HepG2 (cell line): ENCODE measurements around the gene ZNF860. TPM values are rescaled to one million over a fixed set of nuclear protein-coding genes. Genes with fewer than 3 reads are reported as not detected.
A peak's percentile ranks its signal among the peaks of the same experiment; 100 is the strongest.

Experiments
- BCL6 ChIP-seq: IDR thresholded peaks from 2 replicates; pipeline ENCODE4 v1.6.1; 2016; ENCODE audit warnings: missing genetic modification reagents, missing compliant biosample characterization
- CEBPG ChIP-seq: IDR thresholded peaks from 2 replicates; pipeline ENCODE4 v1.6.1; 2016
- CHD4 ChIP-seq: fragments of 200-600 bp; sonication (generic); IDR thresholded peaks from 2 replicates; pipeline ENCODE4 v1.7.0; 2017; ENCODE audit warnings: mild to moderate bottlenecking, low read length, borderline replicate concordance
- CREM ChIP-seq, 2 experiments: sonication (generic) in 1 of 2; formaldehyde crosslinking in 1 of 2; IDR thresholded peaks; 2 replicates each; pipeline versions ENCODE4 v1.4.0 to v1.6.1; 2016 to 2020; ENCODE audit warnings: antibody characterized with exemption in 1 of 2, mild to moderate bottlenecking in 1 of 2, missing genetic modification reagents in 1 of 2
- FOXK1 ChIP-seq: sonication (generic); formaldehyde crosslinking; IDR thresholded peaks from 2 replicates; pipeline ENCODE4 v1.4.0; 2020; ENCODE audit warnings: low read depth, missing genetic modification reagents, borderline replicate concordance
- KLF16 ChIP-seq, 2 experiments: sonication (generic) in 1 of 2; formaldehyde crosslinking in 1 of 2; IDR thresholded peaks; 2 replicates each; pipeline versions ENCODE4 v1.6.1 to v1.8.0; 2016 to 2023; ENCODE audit warnings: missing genetic modification reagents in 2 of 2, missing compliant biosample characterization in 1 of 2
- MLLT10 ChIP-seq: sonication (generic); formaldehyde crosslinking; IDR thresholded peaks from 2 replicates; pipeline ENCODE4 v1.4.0; 2020; ENCODE audit warnings: missing genetic modification reagents
- SOX13 ChIP-seq, 3 experiments: fragments of 450-650 bp in 1 of 3; sonication (generic) in 1 of 3; formaldehyde crosslinking in 1 of 3; IDR thresholded peaks in 2 of 3; conservative IDR thresholded peaks in 1 of 3; 2 replicates each; pipeline versions ENCODE4 v1.5.0 to v1.6.1; 2016 to 2020; ENCODE audit warnings: antibody characterized with exemption in 1 of 3, mild to moderate bottlenecking in 1 of 3, missing compliant biosample characterization in 1 of 3, missing genetic modification reagents in 1 of 3, moderate library complexity in 1 of 3
- XRCC5 ChIP-seq: fragments of 200-400 bp; formaldehyde crosslinking; optimal IDR thresholded peaks from 2 replicates; pipeline ENCODE3; 2017; ENCODE audit warnings: mild to moderate bottlenecking, low read length
- ZNF101 ChIP-seq: sonication (generic); formaldehyde crosslinking; IDR thresholded peaks from 2 replicates; pipeline ENCODE4 v1.4.0; 2020; ENCODE audit warnings: mild to moderate bottlenecking, low read depth, missing genetic modification reagents, borderline replicate concordance
- ZNF607 ChIP-seq: sonication (generic); formaldehyde crosslinking; IDR thresholded peaks from 2 replicates; pipeline ENCODE4 v1.5.1; 2020; ENCODE audit warnings: missing genetic modification reagents, mild to moderate bottlenecking, borderline replicate concordance
- polyA plus RNA-seq, 8 experiments: library from polyadenylated mRNA; depleted of rRNA in 3 of 8; stranded (reverse) in 7 of 8; unstranded in 1 of 8; fragments of >200 nt; fragmentation: Illumina TruSeq in 4 of 8; extraction: Trizol in 4 of 8; gene quantifications; 2 replicates each; pipeline versions ENCODE4 v1.2.1 to v1.2.3, GENCODE V29; 2011 to 2016; ENCODE audit warnings: low read depth in 4 of 8, missing spikeins in 1 of 8, mixed read lengths in 1 of 8; ENCODE audit not compliant: insufficient read depth in 1 of 8
- total RNA-seq, 5 experiments: library from RNA; depleted of rRNA; stranded (reverse); fragments of >200 nt; fragmentation: Illumina TruSeq; extraction: Trizol; gene quantifications; 2 replicates each; pipeline ENCODE4 v1.2.3, GENCODE V29; 2016; ENCODE audit warnings: low read depth in 1 of 5
- TF ChIP-seq, protein P1 (sequence below): sonication (generic); formaldehyde crosslinking; IDR thresholded peaks from 2 replicates; pipeline ENCODE4 v1.5.0; 2020; ENCODE audit warnings: mild to moderate bottlenecking, missing genetic modification reagents
- TF ChIP-seq, protein P2 (sequence below): sonication (generic); formaldehyde crosslinking; conservative IDR thresholded peaks from 2 replicates; pipeline ENCODE4 v1.4.0; 2020; ENCODE audit warnings: missing genetic modification reagents
- TF ChIP-seq, protein P3 (sequence below): IDR thresholded peaks from 2 replicates; pipeline ENCODE4 v1.4.0; 2020; ENCODE audit warnings: mild to moderate bottlenecking, missing genetic modification reagents
- TF ChIP-seq, protein P4 (sequence below): sonication (generic); formaldehyde crosslinking; IDR thresholded peaks from 2 replicates; pipeline ENCODE4 v1.9.0; 2021; ENCODE audit warnings: missing genetic modification reagents, mild to moderate bottlenecking, borderline replicate concordance
- TF ChIP-seq, protein P5 (sequence below): sonication (generic); formaldehyde crosslinking; IDR thresholded peaks from 2 replicates; pipeline ENCODE4 v1.5.0; 2020; ENCODE audit warnings: mild to moderate bottlenecking, missing genetic modification reagents

The ZNF860 gene
- total and polyA plus RNA-seq, 2 of the 13 experiments (the other 11 are each of a cell fraction or from before 2014, with no cell fraction given): 0.55 to 0.73 TPM

DNA sequence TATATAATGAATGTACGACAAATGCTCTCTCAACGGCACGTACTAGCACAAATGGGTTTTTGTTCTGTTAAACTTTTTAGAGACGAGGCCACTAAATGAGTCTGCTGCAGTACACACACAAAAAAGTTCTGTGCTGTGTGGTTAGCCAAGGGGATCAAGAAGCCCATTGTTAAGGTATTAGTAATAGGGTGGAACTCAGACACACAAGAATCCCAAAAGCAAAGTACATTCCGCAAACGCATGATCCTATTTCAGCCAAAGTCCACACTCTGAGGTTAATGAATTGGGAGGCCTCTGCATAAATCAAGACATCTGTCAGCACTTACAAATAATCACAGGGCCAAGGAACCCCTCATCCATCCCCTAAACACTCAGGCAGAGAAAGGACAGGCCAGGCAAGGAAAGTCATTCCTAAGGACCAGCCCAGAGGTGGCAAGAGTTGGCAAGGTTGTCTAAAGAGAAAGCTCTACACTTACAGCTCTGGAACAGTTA is 12.6 kb upstream of the ZNF860 start (continued):
- TF ChIP-seq SOX13 (IDR thresholded peaks at IDR 0.05) (peak; percentile 76), SOX13 (CRISPR knock-in tag; conservative IDR thresholded peaks at IDR 0.05 in 1 of 2, IDR thresholded peaks at IDR 0.05 in 1 of 2) (peak in 1 of 2 experiments; percentile 93; a peak in 2 of 4 replicates), BCL6 (CRISPR knock-in tag) (peak; percentile 35; the same call in 1 of the 2 replicates), XRCC5 (peak; percentile 36), KLF16 (CRISPR knock-in tag; IDR thresholded peaks at IDR 0.05) (no peak), CHD4 (no peak; the same call in 1 of the 2 replicates), MLLT10 (no peak), ZNF101 (CRISPR knock-in tag) (no peak), ZNF607 (CRISPR knock-in tag) (no peak), FOXK1 (CRISPR knock-in tag) (no peak), CREM (IDR thresholded peaks at IDR 0.05) (peak; percentile 60; the same call in 1 of the 2 replicates), CREM (CRISPR knock-in tag; IDR thresholded peaks at IDR 0.05) (no peak), CEBPG (CRISPR knock-in tag) (peak; percentile 42)
- TF ChIP-seq, protein P1, sequence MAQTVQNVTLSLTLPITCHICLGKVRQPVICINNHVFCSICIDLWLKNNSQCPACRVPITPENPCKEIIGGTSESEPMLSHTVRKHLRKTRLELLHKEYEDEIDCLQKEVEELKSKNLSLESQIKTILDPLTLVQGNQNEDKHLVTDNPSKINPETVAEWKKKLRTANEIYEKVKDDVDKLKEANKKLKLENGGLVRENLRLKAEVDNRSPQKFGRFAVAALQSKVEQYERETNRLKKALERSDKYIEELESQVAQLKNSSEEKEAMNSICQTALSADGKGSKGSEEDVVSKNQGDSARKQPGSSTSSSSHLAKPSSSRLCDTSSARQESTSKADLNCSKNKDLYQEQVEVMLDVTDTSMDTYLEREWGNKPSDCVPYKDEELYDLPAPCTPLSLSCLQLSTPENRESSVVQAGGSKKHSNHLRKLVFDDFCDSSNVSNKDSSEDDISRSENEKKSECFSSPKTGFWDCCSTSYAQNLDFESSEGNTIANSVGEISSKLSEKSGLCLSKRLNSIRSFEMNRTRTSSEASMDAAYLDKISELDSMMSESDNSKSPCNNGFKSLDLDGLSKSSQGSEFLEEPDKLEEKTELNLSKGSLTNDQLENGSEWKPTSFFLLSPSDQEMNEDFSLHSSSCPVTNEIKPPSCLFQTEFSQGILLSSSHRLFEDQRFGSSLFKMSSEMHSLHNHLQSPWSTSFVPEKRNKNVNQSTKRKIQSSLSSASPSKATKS (CRISPR knock-in tag): no peak
- TF ChIP-seq, protein P2, sequence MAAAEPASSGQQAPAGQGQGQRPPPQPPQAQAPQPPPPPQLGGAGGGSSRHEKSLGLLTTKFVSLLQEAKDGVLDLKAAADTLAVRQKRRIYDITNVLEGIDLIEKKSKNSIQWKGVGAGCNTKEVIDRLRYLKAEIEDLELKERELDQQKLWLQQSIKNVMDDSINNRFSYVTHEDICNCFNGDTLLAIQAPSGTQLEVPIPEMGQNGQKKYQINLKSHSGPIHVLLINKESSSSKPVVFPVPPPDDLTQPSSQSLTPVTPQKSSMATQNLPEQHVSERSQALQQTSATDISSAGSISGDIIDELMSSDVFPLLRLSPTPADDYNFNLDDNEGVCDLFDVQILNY (CRISPR knock-in tag): no peak
- TF ChIP-seq, protein P3, sequence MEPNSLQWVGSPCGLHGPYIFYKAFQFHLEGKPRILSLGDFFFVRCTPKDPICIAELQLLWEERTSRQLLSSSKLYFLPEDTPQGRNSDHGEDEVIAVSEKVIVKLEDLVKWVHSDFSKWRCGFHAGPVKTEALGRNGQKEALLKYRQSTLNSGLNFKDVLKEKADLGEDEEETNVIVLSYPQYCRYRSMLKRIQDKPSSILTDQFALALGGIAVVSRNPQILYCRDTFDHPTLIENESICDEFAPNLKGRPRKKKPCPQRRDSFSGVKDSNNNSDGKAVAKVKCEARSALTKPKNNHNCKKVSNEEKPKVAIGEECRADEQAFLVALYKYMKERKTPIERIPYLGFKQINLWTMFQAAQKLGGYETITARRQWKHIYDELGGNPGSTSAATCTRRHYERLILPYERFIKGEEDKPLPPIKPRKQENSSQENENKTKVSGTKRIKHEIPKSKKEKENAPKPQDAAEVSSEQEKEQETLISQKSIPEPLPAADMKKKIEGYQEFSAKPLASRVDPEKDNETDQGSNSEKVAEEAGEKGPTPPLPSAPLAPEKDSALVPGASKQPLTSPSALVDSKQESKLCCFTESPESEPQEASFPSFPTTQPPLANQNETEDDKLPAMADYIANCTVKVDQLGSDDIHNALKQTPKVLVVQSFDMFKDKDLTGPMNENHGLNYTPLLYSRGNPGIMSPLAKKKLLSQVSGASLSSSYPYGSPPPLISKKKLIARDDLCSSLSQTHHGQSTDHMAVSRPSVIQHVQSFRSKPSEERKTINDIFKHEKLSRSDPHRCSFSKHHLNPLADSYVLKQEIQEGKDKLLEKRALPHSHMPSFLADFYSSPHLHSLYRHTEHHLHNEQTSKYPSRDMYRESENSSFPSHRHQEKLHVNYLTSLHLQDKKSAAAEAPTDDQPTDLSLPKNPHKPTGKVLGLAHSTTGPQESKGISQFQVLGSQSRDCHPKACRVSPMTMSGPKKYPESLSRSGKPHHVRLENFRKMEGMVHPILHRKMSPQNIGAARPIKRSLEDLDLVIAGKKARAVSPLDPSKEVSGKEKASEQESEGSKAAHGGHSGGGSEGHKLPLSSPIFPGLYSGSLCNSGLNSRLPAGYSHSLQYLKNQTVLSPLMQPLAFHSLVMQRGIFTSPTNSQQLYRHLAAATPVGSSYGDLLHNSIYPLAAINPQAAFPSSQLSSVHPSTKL: peak; percentile 86
- TF ChIP-seq, protein P4, sequence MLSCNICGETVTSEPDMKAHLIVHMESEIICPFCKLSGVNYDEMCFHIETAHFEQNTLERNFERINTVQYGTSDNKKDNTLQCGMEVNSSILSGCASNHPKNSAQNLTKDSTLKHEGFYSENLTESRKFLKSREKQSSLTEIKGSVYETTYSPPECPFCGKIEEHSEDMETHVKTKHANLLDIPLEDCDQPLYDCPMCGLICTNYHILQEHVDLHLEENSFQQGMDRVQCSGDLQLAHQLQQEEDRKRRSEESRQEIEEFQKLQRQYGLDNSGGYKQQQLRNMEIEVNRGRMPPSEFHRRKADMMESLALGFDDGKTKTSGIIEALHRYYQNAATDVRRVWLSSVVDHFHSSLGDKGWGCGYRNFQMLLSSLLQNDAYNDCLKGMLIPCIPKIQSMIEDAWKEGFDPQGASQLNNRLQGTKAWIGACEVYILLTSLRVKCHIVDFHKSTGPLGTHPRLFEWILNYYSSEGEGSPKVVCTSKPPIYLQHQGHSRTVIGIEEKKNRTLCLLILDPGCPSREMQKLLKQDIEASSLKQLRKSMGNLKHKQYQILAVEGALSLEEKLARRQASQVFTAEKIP (CRISPR knock-in tag): no peak
- TF ChIP-seq, protein P5, sequence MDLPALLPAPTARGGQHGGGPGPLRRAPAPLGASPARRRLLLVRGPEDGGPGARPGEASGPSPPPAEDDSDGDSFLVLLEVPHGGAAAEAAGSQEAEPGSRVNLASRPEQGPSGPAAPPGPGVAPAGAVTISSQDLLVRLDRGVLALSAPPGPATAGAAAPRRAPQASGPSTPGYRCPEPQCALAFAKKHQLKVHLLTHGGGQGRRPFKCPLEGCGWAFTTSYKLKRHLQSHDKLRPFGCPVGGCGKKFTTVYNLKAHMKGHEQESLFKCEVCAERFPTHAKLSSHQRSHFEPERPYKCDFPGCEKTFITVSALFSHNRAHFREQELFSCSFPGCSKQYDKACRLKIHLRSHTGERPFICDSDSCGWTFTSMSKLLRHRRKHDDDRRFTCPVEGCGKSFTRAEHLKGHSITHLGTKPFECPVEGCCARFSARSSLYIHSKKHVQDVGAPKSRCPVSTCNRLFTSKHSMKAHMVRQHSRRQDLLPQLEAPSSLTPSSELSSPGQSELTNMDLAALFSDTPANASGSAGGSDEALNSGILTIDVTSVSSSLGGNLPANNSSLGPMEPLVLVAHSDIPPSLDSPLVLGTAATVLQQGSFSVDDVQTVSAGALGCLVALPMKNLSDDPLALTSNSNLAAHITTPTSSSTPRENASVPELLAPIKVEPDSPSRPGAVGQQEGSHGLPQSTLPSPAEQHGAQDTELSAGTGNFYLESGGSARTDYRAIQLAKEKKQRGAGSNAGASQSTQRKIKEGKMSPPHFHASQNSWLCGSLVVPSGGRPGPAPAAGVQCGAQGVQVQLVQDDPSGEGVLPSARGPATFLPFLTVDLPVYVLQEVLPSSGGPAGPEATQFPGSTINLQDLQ (CRISPR knock-in tag): no peak
